Nephron (organoid): ENCODE results near the gene ST8SIA5.
A peak's percentile ranks its signal among the peaks of the same experiment; 100 is the strongest.

ENCODE experiments used
- H3K27ac Mint-ChIP-seq, 3 experiments: 2 replicates each; pipeline ENCODE4 v1.8.0; 2020; ENCODE audit warnings: mixed read lengths in 3 of 3, mild to moderate bottlenecking in 2 of 3, moderate library complexity in 1 of 3
- H3K27me3 Mint-ChIP-seq: 2 replicates; pipeline ENCODE4 v1.8.0; 2021; ENCODE audit warnings: low read depth, mild to moderate bottlenecking, moderate library complexity, mixed read lengths
- H3K36me3 Mint-ChIP-seq: 2 replicates; pipeline ENCODE4 v1.8.0; 2020; ENCODE audit warnings: low read depth, mixed read lengths
- H3K4me1 Mint-ChIP-seq: 2 replicates; pipeline ENCODE4 v1.8.0; 2020; ENCODE audit warnings: mixed read lengths
- H3K4me3 Mint-ChIP-seq, 3 experiments: 2 replicates each; pipeline ENCODE4 v1.8.0; 2020; ENCODE audit warnings: mild to moderate bottlenecking in 3 of 3, mixed read lengths in 3 of 3, moderate library complexity in 2 of 3
- H3K9me3 Mint-ChIP-seq: 2 replicates; pipeline ENCODE4 v1.8.0; 2020; ENCODE audit warnings: mixed read lengths
- CTCF ChIP-seq, 3 experiments: fragments of 200-600 bp; sonication (generic); IDR thresholded peaks; one replicate each; pipeline ENCODE4 v1.5.0; 2021; ENCODE audit warnings: antibody characterized with exemption in 3 of 3; ENCODE audit not compliant: unreplicated experiment in 3 of 3

Gene ST8SIA5

GRCh38 chr18:46716336-46716735, 40.5 kb downstream of the ST8SIA5 start:
- H3K27me3 Mint-ChIP-seq, result peaks cover 6% of the 10 kb centered on the region
- peaks cover 25% of the 10 kb centered on the region for H3K4me1 Mint-ChIP-seq
- H3K4me3 Mint-ChIP-seq, result no peak overlapping the region
- H3K27ac Mint-ChIP-seq, result no peak overlapping the region
- H3K9me3 Mint-ChIP-seq, result no peaks in the 10 kb centered on the region
- no peak for TF ChIP-seq CTCF (IDR thresholded peaks at IDR 0.05; ENCODE audit: unreplicated experiment in 3 of 3)
- H3K36me3 Mint-ChIP-seq, result no peaks in the 10 kb centered on the region

GRCh38 chr18:46715062-46715461, 41.8 kb downstream of the ST8SIA5 start:
- no peak overlapping the region for H3K4me3 Mint-ChIP-seq
- H3K9me3 Mint-ChIP-seq, result no peaks in the 10 kb centered on the region
- peaks cover 5% of the 10 kb centered on the region for H3K27me3 Mint-ChIP-seq
- H3K36me3 Mint-ChIP-seq, result no peaks in the 10 kb centered on the region
- peaks cover 25% of the 10 kb centered on the region for H3K4me1 Mint-ChIP-seq
- H3K27ac Mint-ChIP-seq, result no peak overlapping the region
- TF ChIP-seq CTCF (IDR thresholded peaks at IDR 0.05; ENCODE audit: unreplicated experiment in 3 of 3), result no peak

- no peak overlapping the region for H3K4me3 Mint-ChIP-seq
- peaks cover 13% of the 10 kb centered on the region for H3K4me1 Mint-ChIP-seq
- H3K36me3 Mint-ChIP-seq, result no peaks in the 10 kb centered on the region
- H3K9me3 Mint-ChIP-seq, result no peaks in the 10 kb centered on the region
- peaks cover 10% of the 10 kb centered on the region for H3K27me3 Mint-ChIP-seq
- no peak for TF ChIP-seq CTCF (IDR thresholded peaks at IDR 0.05; ENCODE audit: unreplicated experiment in 3 of 3)
- H3K27ac Mint-ChIP-seq, result no peak overlapping the region
Observed at GRCh38 chr18:46712406-46712805, 44.4 kb downstream of the ST8SIA5 start.

GRCh38 chr18:46711444-46711863, 45.4 kb downstream of the ST8SIA5 start:
- TF ChIP-seq CTCF (IDR thresholded peaks at IDR 0.05; ENCODE audit: unreplicated experiment in 3 of 3), result no peak
- Mint-ChIP-seq H3K27me3 (peaks cover 10% of the 10 kb centered on the region), H3K27ac (no peak overlapping the region), H3K4me3 (peak overlapping the region in 2 of 3 experiments; percentile 9 to 51), H3K9me3 (no peaks in the 10 kb centered on the region), H3K4me1 (peaks cover 11% of the 10 kb centered on the region), H3K36me3 (no peaks in the 10 kb centered on the region)

- peaks cover 6% of the 10 kb centered on the region for H3K4me1 Mint-ChIP-seq
- no peak overlapping the region for H3K27ac Mint-ChIP-seq
- no peaks in the 10 kb centered on the region for H3K9me3 Mint-ChIP-seq
- peaks cover 6% of the 10 kb centered on the region for H3K27me3 Mint-ChIP-seq
- H3K36me3 Mint-ChIP-seq, result no peaks in the 10 kb centered on the region
- H3K4me3 Mint-ChIP-seq, result no peak overlapping the region
- no peak for TF ChIP-seq CTCF (IDR thresholded peaks at IDR 0.05; ENCODE audit: unreplicated experiment in 3 of 3)
Observed at GRCh38 chr18:46706968-46707367, 49.9 kb downstream of the ST8SIA5 start.

- no peaks in the 10 kb centered on the region for H3K36me3 Mint-ChIP-seq
- TF ChIP-seq CTCF (IDR thresholded peaks at IDR 0.05; ENCODE audit: unreplicated experiment in 3 of 3), result no peak
- H3K27me3 Mint-ChIP-seq, result peaks cover 10% of the 10 kb centered on the region
- H3K9me3 Mint-ChIP-seq, result no peaks in the 10 kb centered on the region
- no peak overlapping the region for H3K27ac Mint-ChIP-seq
- H3K4me3 Mint-ChIP-seq, result no peak overlapping the region
- peaks cover 6% of the 10 kb centered on the region for H3K4me1 Mint-ChIP-seq
Observed at GRCh38 chr18:46705521-46705920, 51.3 kb downstream of the ST8SIA5 start.
